HG02571 (cell line): ENCODE measurements around the gene SCN1B.
A peak's percentile ranks its signal among the peaks of the same experiment; 100 is the strongest.

ENCODE experiments used
- ATAC-seq: cut with Tn5 transposase; IDR thresholded peaks from one replicate; pipeline ENCODE4 v1.9.1; 2021; ENCODE audit warnings: mild to moderate bottlenecking, moderate library complexity; ENCODE audit not compliant: unreplicated experiment

Gene SCN1B

DNA sequence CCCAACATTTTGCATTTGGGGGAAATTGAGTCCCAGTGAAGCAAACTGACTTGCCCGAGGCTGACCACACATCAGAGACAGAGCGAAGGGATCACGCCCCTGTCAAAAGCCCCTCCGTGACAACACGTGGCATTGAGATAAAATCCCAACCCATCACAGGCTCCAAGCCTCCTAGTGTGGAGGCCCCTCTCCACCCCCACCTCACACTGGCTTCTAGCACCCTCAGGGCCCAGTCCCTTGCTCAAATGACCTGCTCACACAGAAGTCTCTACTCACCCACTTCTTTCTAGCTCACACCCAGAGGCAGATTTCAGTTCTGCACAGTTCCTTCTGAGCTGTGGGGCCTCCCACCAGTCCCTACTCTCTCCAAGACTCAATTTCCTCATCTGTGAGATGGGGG is 21.5 kb downstream of the SCN1B start:
- no peak for ATAC-seq

DNA sequence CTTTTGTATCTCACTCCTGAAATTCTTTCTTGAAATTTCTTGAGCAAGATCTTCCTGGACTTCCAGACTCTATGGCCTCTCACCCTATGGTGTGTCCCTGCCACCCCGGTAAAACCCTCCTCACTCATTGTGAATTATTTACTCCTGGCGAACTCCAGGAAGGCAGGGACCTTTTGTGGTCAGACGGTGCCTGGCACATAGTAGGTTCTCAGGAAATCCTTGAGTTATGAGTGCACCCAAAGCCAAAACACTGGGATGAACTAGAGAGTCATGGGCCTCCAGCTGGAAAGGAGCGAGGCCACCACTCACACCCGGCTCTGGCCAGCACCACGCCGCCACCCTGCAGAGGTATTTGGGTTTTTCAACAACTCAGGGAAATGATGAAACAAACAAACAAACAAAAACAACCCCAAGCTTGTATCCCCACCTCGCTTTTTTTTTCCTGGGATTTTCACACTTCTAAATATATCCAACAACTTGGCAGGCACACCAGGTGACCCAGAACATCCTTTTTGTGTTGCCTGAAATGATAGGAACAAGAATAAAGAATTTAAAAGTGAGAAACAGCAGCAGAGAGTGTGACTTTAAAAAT is 22.4 kb downstream of the SCN1B start:
- no peak for ATAC-seq

DNA sequence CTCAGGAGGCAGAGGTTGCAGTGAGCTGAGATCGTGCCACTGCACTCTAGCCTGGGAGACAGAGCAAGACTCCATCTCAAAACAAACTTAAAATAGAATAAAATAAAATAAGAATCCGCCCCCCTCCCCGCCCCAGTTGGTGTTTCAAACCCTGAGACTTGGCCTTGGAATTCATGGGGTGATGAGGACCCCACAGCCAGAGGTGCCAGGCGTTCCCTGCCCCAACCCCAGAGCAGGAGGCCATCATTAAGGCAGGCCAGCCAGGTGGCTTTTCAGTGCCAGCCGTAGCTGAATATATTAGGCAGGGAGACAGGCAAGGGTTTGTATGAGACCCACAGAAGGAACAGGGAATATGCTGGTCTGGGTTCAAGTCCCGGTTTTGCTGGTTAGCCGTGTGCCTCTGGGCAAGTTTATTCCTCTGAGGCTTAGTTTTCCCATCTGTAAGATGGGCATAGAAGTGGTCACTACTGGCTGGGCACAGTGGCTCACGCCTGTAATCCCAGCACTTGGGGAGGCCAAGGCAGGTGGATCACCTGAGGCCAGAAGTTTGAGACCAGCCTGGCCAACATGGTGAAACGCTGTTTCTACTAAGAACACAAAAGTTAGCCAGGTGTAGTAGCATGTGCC is 23.5 kb downstream of the SCN1B start:
- ATAC-seq, result no peak

DNA sequence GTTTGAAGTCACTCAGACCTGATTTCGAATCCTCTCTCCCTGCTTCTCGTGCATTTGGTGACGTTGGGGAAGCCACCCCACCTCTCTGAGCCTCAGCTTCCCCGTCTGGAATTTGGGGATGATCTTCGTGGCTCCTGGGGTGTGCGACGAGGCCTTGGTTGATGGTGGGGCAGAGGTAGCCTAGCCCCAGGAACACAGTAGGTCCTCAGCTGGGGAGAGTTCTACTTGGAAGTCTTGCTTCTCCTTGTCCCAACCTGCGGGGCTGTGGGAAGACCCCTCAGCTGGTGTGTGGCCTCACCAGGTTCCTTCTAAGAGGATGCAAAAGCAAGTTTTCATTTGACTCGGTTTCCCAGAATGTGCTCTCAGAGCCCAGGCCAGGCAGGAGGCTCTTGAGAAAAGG is 24.4 kb downstream of the SCN1B start:
- ATAC-seq, result no peak

DNA sequence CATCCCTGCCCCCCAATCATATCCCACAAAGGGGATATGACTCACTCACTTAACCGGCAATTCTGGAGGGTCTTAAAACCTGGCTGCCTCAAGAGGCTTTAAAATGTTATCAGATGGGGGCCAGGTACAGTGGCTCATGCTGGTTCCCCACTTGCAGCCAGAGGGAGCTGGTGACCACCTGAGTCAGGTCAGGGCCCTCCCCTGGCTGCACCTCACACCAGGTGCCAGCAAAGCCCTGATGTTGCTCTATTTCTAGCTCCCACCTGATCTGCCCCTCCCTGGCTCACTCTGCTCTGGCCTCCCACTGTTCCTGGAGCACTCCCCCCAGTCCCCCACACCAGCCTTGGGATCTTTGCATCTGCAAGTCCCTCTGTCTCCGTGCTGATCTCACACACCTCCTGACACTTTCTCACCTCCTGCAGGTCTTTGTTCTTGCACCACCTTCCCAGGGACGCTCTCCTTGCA is 25.5 kb downstream of the SCN1B start:
- no peak for ATAC-seq

DNA sequence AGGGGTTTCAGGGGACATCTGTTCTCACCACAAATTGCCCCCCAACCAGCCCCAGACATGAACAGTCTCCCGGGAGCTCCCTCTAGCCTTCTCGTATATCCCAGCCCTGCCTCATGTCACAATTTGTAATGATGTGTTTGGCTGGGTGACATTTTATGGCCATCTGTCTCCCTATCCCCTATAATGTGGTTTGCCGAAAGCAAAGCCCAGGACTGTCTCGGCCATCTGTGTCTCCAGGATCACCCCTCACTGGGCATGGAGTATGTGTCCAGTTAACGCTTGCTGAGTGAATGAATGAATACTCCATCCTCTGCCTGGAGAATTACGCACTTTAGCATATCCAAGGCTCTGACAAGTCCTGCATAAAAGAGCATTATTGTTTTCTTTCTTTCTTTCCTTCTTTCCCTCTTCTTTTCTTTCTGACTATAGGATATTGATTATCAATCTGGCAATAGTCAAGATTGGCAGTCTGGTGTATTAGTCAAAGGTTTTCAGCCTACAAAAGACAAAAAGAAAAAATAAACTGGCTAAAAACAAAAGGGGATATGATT is 26.3 kb downstream of the SCN1B start:
- no peak for ATAC-seq

DNA sequence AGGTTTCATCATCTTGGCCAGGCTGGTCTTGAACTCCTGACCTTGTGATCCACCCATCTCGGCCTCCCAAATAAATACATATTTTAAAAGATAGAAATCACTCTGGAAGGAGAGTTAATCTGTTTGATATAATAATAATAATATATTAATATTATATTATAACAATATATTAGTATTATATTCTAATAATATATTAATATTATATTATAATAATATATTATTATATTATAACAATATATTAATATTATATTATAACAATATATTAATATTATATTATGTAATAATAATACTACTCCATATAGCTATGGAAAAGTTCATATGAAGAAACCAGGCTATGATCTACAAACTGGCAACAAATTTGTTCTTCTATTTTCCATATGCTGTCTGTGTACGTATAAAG is 28.1 kb downstream of the SCN1B start:
- no peak for ATAC-seq

DNA sequence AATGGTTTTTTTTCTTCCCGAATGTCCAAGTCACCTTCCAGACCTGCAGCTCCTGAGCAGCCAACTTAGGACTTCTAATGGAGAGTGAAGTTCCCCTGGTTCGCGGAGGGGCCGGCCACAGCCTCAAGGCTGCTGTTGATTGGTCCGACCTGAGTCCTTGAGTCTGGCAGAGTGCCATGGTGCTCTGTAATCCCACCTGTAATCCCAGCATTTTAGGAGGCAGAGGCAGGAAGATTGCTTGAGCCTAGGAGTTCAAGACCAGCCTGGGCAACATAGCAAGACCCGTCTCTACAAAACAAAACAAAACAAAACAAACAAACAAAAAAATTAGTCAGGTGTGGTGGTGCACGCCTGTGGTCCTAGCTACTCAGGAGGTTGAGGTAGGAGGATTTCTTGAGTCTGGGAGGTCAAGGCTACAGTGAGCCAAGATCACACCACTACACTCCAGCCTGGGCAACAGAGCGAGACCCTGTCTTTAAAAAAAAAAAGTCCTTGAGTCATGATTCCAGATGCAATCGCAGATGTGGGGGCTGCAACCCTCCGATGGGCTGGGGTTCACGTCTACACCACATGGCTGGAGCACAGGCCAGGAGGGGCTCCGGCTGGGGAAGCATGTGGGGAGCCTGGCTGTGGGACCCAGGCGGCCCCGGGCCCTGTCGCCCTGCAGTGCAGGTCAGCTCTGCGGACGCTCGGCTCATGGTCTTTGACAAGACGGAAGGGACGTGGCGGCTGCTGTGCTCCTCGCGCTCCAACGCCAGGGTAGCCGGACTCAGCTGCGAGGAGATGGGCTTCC is 28.9 kb downstream of the SCN1B start:
- no peak for ATAC-seq

DNA sequence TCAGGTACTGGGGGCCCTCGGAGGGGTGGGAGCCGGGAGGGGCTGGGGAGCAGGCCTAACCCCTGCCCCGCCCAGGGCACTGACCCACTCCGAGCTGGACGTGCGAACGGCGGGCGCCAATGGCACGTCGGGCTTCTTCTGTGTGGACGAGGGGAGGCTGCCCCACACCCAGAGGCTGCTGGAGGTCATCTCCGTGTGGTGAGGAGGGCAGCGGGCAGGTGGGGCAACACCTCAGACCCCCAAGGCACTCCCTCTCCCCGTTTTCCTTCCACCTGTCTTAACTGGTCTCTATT is 29.5 kb downstream of the SCN1B start:
- ATAC-seq, result no peak

DNA sequence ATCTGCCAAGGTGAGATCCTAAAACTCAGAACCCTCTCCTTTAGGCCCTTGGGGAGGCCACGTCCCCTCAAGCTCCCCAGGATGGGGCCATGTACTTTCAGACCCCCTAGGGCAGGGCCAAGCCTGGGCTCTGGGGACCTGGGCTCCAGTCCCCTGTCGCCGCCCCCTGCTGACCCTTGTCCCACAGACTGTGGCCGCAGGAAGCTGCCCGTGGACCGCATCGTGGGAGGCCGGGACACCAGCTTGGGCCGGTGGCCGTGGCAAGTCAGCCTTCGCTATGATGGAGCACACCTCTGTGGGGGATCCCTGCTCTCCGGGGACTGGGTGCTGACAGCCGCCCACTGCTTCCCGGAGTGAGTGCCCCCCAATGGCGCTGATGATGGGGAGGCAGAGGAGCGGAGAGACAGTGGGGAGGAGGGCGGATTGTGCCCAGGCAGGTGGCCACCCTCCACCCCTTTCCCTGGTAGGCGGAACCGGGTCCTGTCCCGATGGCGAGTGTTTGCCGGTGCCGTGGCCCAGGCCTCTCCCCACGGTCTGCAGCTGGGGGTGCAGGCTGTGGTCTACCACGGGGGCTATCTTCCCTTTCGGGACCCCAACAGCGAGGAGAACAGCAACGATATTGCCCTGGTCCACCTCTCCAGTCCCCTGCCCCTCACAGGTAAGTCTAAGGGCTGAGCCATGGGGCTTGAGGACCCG is 30.0 kb downstream of the SCN1B start:
- no peak for ATAC-seq

DNA sequence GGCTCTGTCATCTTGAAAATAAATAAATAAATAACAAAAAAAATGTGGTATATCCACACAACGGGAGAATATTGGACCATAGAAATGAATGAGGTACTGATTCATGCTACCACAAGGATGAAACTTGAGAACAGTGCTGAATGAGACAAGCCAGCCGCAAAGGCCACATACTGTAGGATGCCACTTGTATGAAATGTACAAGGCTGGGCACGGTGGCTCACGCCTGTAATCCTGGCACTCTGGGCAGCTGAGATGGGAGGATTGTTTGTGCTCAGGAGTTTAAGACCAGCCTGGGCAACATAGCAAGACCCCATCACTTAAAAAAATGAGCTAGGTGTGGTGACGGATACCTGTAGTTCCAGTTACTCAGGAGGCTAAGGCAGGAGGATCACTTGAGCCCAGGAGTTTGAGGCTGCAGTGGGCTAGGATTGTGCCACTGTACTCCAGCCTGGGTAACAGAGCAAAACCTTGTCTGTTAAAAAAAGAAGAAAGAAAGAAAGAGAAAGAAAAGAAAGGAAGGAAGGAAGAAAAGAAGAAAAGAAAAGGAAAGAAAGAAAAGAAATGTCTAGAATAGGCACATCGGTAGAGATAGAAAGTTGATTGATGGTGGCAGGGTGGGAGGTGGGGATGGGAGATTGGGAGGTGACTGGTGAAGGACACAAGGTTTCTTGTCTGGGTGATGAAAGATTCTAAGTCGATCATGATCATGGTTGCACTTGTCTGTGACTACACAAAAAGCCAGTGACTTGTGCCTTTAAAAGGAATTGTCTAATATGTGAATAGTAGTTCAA is 31.5 kb downstream of the SCN1B start:
- no peak for ATAC-seq

DNA sequence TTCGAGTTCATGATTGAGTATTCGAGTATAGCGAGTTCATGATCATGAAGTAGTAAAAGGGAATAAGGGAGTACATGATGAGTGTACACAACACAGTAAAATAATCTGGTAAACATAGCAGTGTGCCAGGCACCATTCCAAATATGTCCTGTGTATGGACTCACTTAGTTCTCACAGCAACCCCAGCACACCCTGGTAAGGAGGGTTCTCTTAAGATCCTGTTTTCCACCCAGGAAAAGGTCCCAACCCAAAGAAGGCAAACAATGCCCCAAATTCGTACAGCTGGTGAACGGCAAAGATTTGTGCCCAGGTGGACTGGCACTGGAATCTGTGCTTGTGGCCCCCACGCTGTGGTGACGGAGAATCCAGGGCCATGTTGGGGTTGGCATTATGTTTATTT is 32.7 kb downstream of the SCN1B start:
- no peak for ATAC-seq

DNA sequence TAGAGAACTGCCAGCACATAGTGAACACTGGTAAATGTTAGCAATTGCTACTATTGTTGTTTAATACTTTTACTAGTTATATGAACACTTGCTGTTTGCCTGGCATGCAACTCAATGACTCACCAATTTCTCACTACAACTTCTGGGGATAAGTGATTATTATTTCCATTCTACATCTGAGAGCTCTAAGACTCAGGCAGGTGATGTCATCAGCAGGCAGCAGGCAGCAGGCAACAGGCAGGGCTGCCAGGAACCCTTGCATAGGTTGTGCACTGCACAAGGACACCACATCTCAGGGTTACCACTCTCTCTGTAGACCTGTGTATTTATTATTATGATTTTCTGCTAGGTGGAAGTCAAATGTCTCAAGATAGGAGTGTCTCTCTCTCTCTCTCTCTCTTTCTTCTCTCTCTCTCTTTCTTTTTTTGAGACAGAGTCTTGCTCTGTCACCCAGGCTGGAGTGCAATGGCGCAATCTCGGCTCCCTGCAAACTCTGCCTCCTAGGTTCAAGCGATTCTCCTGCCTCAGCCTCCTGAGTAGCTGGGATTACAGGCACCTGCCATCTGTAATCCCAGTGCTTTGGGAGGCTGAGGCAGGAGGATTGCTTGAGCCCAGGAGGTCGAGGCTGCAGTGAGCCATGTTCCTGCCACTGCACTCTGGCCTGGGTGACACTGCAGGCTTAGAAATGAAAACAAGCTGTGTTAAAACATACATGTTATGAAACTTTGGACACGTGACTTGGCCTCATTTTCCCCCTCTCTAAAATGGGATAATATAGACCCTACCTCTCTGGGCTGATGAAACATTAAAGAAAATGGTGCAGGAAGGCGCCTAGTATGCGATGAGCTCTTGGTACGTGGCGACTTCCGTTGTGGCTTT is 33.9 kb downstream of the SCN1B start:
- ATAC-seq, result no peak

DNA sequence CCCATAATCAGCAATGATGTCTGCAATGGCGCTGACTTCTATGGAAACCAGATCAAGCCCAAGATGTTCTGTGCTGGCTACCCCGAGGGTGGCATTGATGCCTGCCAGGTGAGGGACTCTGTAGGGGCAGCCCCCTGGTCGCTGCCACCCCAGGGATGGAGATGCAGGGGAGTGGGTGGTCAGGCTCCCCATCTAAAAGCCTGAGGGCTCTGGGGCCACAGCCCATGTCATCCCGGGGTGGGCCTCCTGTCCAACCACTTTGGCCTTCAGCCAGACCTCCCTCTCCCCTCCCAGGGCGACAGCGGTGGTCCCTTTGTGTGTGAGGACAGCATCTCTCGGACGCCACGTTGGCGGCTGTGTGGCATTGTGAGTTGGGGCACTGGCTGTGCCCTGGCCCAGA is 35.3 kb downstream of the SCN1B start:
- ATAC-seq, result no peak

DNA sequence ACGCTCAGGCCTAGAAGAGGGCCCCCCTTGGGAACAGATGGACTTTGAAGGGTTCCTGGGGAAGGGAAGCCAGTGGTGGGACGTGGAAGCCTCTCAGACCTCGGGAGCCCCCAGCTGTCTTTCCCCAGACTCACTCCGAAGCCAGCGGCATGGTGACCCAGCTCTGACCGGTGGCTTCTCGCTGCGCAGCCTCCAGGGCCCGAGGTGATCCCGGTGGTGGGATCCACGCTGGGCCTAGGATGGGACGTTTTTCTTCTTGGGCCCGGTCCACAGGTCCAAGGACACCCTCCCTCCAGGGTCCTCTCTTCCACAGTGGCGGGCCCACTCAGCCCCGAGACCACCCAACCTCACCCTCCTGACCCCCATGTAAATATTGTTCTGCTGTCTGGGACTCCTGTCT is 35.9 kb downstream of the SCN1B start:
- no peak for ATAC-seq

DNA sequence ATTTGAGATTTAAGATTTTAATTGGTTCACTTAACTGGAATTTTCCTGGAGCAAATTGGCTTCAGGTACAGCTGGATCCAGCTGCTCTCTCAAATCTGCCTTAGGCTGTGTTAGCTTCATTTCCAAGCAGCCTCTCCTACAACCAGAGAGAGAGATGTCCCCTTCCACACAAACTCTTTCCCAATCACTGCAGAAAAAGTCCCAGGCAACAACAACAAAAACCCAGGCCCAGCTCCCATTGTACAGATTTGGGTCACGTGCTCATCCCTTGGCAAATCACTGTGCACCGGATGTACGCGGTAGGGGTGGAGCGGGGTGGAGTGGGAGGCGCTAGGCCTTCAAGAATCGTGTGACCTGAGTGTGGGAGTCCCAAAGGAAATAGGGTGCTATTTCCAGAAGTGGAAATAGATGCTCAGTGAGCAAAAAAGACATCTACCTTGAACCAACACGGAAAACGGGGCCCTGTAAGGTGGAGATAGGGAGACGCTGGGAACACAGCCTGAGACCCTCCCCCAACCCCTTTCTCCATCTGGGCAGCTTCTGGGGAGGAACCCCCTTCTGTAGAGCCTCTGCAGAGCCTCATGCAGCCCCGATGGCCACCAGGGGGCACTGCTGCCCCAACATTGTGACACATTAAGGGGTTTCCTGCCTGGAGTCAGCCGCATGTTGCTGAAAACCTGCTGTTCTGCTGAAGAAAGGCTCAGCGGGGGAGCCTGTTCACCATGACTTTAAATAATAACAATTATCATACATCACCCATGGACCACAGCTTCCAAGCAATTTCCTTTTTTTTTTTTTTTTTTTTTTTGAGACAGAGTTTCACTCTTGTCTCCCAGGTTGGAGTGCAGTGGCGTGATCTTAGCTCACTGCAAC is 36.7 kb downstream of the SCN1B start:
- peak; percentile 66 for ATAC-seq

DNA sequence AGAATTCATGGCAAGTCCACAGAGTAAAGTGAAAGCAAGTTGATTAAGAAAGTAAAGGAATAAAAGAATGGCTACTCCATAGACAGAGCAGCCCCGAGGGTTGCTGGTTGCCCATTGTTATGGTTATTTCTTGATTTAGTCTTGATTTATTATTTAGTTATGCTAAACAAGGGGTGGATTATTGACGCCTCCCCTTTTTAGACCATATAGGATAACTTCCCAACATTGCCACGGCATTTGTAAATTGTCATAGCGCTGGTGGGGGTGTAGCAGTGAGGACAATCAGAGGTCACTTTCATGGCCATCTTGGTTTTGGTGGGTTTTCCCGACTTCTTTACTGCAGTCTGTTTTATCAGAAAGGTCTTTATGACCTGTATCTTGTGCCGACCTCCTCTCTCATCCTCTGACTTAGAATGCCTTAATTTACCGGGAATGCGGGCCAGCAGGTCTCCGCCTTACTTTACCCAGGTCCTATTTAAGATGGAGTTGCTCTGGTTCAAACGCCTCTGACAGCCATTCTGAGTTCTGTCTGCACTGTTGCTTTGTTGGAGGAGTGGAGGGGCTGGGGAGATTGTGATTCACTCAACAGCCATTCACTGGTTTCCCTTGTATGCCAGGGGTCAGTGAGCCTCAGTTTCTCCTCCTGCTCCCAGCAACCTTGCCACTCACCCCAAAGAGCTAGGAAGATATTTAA is 38.8 kb downstream of the SCN1B start:
- no peak for ATAC-seq

DNA sequence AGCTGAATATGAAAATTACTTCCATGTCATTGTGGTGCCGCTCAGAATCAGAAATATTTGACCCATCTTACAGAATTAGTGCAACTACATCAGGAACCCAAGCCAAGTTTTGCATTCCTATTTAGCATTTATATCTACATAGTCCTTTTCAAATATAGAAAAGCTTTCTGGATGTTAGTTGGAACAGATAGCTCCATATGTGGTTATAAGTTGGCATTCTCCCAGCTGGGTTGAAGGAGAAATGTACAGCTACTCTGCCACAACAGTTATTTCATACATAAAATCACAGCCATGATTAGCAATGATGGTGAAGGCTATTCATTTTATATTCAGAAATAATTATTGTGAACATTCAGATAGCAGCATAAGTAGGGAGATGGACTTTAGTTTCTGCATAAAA is 39.4 kb downstream of the SCN1B start:
- no peak for ATAC-seq
